Activated T-cell treated with anti-CD3 and anti-CD28 coated beads, Interleukin-2, amount 50 U/mL, for 1 hour (primary cell): ENCODE data around the gene KCNJ4.
"Not testable (repeated sequence)": the region's sequence is repeated elsewhere in the genome, so short reads cannot be mapped to it uniquely, and the experiment has no call there.

Experiments used
- DNase-seq: peaks from one replicate; pipeline ENCODE4 v3.0.0-alpha.2; 2020

The KCNJ4 gene

GRCh38 chr22:38406617-38407016 lies 48.4 kb downstream of the KCNJ4 start:
- DNase-seq: no peak

- DNase-seq: no peak
These were observed 50.6 kb downstream of the KCNJ4 start for GRCh38 chr22:38404419-38404818.

GRCh38 chr22:38403812-38404211 lies 51.2 kb downstream of the KCNJ4 start:
- DNase-seq: no peak

GRCh38 chr22:38402204-38402603 lies 52.8 kb downstream of the KCNJ4 start:
- DNase-seq: no peak

GRCh38 chr22:38401336-38402084 lies 53.5 kb downstream of the KCNJ4 start:
- no peak for DNase-seq

- DNase-seq: not testable (repeated sequence)
These were observed 54.7 kb downstream of the KCNJ4 start for GRCh38 chr22:38400256-38400655.

GRCh38 chr22:38398609-38399461 lies 56.2 kb downstream of the KCNJ4 start:
- DNase-seq: peak; percentile 87

- DNase-seq: not testable (repeated sequence)
These were observed 56.8 kb downstream of the KCNJ4 start for GRCh38 chr22:38398181-38398608.

- no peak for DNase-seq
These were observed 57.6 kb downstream of the KCNJ4 start for GRCh38 chr22:38397189-38398085.

- DNase-seq: not testable (repeated sequence)
These were observed 58.4 kb downstream of the KCNJ4 start for GRCh38 chr22:38396440-38397069.

- DNase-seq: not testable (repeated sequence)
These were observed 59.1 kb downstream of the KCNJ4 start for GRCh38 chr22:38395944-38396343.

GRCh38 chr22:38394929-38395624 lies 59.9 kb downstream of the KCNJ4 start:
- not testable (repeated sequence) for DNase-seq

- DNase-seq: not testable (repeated sequence)
These were observed 65.6 kb downstream of the KCNJ4 start for GRCh38 chr22:38389428-38389818.

GRCh38 chr22:38388506-38389427 lies 66.2 kb downstream of the KCNJ4 start:
- not testable (repeated sequence) for DNase-seq

- not testable (repeated sequence) for DNase-seq
These were observed 68.1 kb downstream of the KCNJ4 start for GRCh38 chr22:38386918-38387317.

GRCh38 chr22:38383417-38383816 lies 71.6 kb downstream of the KCNJ4 start:
- DNase-seq: no peak

- not testable (repeated sequence) for DNase-seq
These were observed 73.6 kb downstream of the KCNJ4 start for GRCh38 chr22:38381371-38381770.
